ENCODE measurements around the gene STK38.
"Not testable (repeated sequence)": the region's sequence is repeated elsewhere in the genome, so short reads cannot be mapped to it uniquely, and the experiment has no call there.

The STK38 gene

DNA sequence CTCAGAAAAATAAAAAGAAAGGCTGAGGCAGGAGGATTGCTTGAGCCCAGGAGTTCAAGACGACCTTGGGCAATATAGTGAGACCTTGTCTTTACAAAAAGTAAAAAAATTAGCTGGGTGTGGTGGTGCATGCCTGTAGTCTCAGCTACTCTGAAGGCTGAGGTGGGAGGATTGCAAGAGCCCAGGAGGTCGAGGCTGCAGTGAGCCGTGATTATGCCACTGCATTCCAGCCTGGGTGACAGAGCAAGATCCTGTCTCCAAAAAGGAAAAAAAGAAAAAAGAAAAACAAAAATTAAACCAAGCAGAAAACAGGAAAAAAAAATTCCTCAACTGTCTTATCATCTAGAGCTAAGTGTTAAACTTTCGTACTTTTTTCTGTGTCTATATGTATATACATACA lies 34.4 kb upstream of the STK38 start:
- no peak overlapping the region for H3K4me3 ChIP-seq (ENCODE audit: insufficient read depth, low read depth, low read length, poor library complexity, severe bottlenecking)
- no peaks in the 10 kb centered on the region for H3K27me3 ChIP-seq (replicated peaks; ENCODE audit: control insufficient read depth, insufficient read depth, low read length, poor library complexity, severe bottlenecking)
- no peaks in the 10 kb centered on the region for H3K9me3 ChIP-seq (ENCODE audit: control insufficient read depth, low read length)
- H3K36me3 ChIP-seq (ENCODE audit: control insufficient read depth, insufficient read depth, low read length), result no peaks in the 10 kb centered on the region
- no peaks in the 10 kb centered on the region for H3K4me1 ChIP-seq (ENCODE audit: control insufficient read depth, insufficient read depth, low read length, poor library complexity, severe bottlenecking)
- DNase-seq, result no peak
- H3K27ac ChIP-seq (ENCODE audit: insufficient read depth, low read length, poor library complexity, severe bottlenecking), result no peak overlapping the region

DNA sequence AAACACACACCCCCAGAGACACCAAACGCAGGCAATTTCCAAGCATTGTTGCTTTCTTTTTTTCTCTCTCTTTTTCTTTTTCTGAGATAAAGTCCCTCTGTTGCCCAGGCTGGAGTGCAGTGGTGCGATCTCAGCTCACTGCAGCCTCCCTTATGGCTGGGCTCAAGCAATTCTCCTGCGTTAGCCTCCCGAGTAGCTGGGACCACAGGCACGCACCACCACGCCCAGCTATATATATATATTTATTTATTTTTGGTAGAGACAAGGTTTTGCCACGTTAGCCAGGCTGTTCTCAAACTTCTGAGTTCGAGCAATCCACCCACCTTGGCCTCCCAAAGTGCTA lies 32.9 kb upstream of the STK38 start:
- no peaks in the 10 kb centered on the region for H3K36me3 ChIP-seq (ENCODE audit: control insufficient read depth, insufficient read depth, low read length)
- no peaks in the 10 kb centered on the region for H3K9me3 ChIP-seq (ENCODE audit: control insufficient read depth, low read length)
- H3K4me1 ChIP-seq (ENCODE audit: control insufficient read depth, insufficient read depth, low read length, poor library complexity, severe bottlenecking), result no peaks in the 10 kb centered on the region
- no peak overlapping the region for H3K4me3 ChIP-seq (ENCODE audit: insufficient read depth, low read depth, low read length, poor library complexity, severe bottlenecking)
- no peak overlapping the region for H3K27ac ChIP-seq (ENCODE audit: insufficient read depth, low read length, poor library complexity, severe bottlenecking)
- no peaks in the 10 kb centered on the region for H3K27me3 ChIP-seq (replicated peaks; ENCODE audit: control insufficient read depth, insufficient read depth, low read length, poor library complexity, severe bottlenecking)
- no peak for DNase-seq

DNA sequence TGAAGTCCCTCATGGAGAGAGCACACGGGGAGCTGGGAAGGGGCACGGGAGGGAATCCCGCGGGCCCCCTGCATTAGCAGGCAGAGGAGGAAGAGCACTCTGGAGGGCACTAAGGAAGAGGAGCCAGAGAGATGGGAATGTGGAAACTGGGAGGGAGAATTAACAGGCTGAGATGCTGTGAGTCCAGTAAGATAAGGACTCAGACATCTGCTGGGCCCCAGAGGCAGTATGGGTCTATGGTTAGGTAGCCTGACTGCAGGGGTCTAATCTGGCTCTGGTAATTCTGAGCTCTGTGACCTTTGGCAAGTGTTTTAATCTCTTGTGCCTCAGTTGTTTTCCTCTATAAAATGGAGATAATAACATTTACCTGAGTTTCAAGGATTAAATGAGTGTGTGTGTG lies 31.2 kb upstream of the STK38 start:
- Histone ChIP-seq H3K27me3 (replicated peaks; ENCODE audit: control insufficient read depth, insufficient read depth, low read length, poor library complexity, severe bottlenecking) (no peaks in the 10 kb centered on the region), H3K27ac (ENCODE audit: insufficient read depth, low read length, poor library complexity, severe bottlenecking) (no peak overlapping the region), H3K4me3 (ENCODE audit: insufficient read depth, low read depth, low read length, poor library complexity, severe bottlenecking) (no peak overlapping the region), H3K4me1 (ENCODE audit: control insufficient read depth, insufficient read depth, low read length, poor library complexity, severe bottlenecking) (no peaks in the 10 kb centered on the region), H3K36me3 (ENCODE audit: control insufficient read depth, insufficient read depth, low read length) (no peaks in the 10 kb centered on the region), H3K9me3 (ENCODE audit: control insufficient read depth, low read length) (no peaks in the 10 kb centered on the region)
- no peak for DNase-seq

DNA sequence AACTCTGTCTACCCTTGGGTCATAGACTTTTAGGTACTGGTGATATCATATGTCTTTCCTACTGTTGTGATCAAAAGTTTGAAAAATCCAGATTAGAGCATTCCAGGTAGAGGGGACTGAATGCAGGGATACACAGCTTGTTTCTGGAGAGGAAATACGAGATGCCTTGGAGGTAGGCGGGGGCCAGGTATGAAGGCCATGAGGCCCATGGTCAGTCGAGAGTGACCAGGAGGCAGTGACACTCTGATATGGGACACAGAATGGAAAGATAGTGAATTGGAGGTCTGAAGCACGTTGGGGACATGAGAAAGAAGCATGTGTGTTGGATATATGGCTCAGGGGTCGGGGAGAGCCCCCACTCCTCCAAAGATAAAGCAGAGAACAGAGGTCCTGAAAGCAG lies 30.8 kb upstream of the STK38 start:
- no peak overlapping the region for H3K27ac ChIP-seq (ENCODE audit: insufficient read depth, low read length, poor library complexity, severe bottlenecking)
- H3K9me3 ChIP-seq (ENCODE audit: control insufficient read depth, low read length), result no peaks in the 10 kb centered on the region
- H3K36me3 ChIP-seq (ENCODE audit: control insufficient read depth, insufficient read depth, low read length), result no peaks in the 10 kb centered on the region
- no peak for DNase-seq
- no peak overlapping the region for H3K4me3 ChIP-seq (ENCODE audit: insufficient read depth, low read depth, low read length, poor library complexity, severe bottlenecking)
- no peaks in the 10 kb centered on the region for H3K4me1 ChIP-seq (ENCODE audit: control insufficient read depth, insufficient read depth, low read length, poor library complexity, severe bottlenecking)
- no peaks in the 10 kb centered on the region for H3K27me3 ChIP-seq (replicated peaks; ENCODE audit: control insufficient read depth, insufficient read depth, low read length, poor library complexity, severe bottlenecking)

GRCh38 chr6:36577301-36577700 lies 30.0 kb upstream of the STK38 start:
- Histone ChIP-seq H3K4me1 (ENCODE audit: control insufficient read depth, insufficient read depth, low read length, poor library complexity, severe bottlenecking) (no peaks in the 10 kb centered on the region), H3K27me3 (replicated peaks; ENCODE audit: control insufficient read depth, insufficient read depth, low read length, poor library complexity, severe bottlenecking) (no peaks in the 10 kb centered on the region), H3K27ac (ENCODE audit: insufficient read depth, low read length, poor library complexity, severe bottlenecking) (no peak overlapping the region), H3K4me3 (ENCODE audit: insufficient read depth, low read depth, low read length, poor library complexity, severe bottlenecking) (no peak overlapping the region), H3K9me3 (ENCODE audit: control insufficient read depth, low read length) (no peaks in the 10 kb centered on the region), H3K36me3 (ENCODE audit: control insufficient read depth, insufficient read depth, low read length) (no peaks in the 10 kb centered on the region)
- no peak for DNase-seq

DNA sequence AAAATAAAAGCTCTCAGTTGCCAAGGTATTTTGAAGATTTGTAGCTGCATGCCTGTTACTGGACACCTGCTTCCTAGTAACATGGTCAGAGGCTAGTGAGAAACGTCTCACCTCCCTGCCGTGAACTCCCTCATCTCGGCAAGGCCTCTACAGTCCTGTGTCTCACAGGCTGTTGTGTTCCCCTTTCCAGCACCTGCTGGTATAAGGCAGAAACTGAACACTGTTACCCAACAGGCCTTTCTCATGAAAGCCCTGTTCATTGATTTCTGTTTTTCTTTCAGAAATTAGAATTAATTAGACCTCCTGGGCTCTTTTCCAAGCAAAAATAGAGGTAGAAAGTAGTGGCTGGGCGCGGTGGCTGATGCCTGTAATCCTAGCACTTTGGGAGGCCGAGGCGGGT lies 29.3 kb upstream of the STK38 start:
- Histone ChIP-seq H3K4me1 (ENCODE audit: control insufficient read depth, insufficient read depth, low read length, poor library complexity, severe bottlenecking) (no peaks in the 10 kb centered on the region), H3K27me3 (replicated peaks; ENCODE audit: control insufficient read depth, insufficient read depth, low read length, poor library complexity, severe bottlenecking) (no peaks in the 10 kb centered on the region), H3K27ac (ENCODE audit: insufficient read depth, low read length, poor library complexity, severe bottlenecking) (no peak overlapping the region), H3K9me3 (ENCODE audit: control insufficient read depth, low read length) (no peaks in the 10 kb centered on the region), H3K36me3 (ENCODE audit: control insufficient read depth, insufficient read depth, low read length) (no peaks in the 10 kb centered on the region), H3K4me3 (ENCODE audit: insufficient read depth, low read depth, low read length, poor library complexity, severe bottlenecking) (no peak overlapping the region)
- no peak for DNase-seq

DNA sequence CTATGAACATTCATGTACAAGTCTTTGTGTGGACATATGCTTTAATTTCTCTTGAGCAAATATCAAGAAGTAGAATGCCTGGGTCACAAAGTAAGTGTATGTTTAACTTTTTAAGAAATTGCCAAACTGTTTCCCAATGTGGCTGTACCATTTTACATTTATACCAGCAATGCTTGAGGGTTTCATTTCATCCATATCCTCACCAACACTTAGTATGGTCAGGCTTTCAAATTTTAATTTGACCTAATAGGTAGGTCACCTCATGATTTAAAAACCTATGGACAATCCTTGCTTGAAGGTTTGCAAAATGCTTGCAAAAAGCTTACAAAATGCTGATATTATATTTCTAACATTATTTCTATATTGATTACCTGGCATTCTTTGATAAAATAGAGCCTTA lies 27.4 kb upstream of the STK38 start:
- H3K4me3 ChIP-seq (ENCODE audit: insufficient read depth, low read depth, low read length, poor library complexity, severe bottlenecking), result no peak overlapping the region
- no peaks in the 10 kb centered on the region for H3K36me3 ChIP-seq (ENCODE audit: control insufficient read depth, insufficient read depth, low read length)
- no peak for DNase-seq
- H3K4me1 ChIP-seq (ENCODE audit: control insufficient read depth, insufficient read depth, low read length, poor library complexity, severe bottlenecking), result no peaks in the 10 kb centered on the region
- no peaks in the 10 kb centered on the region for H3K9me3 ChIP-seq (ENCODE audit: control insufficient read depth, low read length)
- no peak overlapping the region for H3K27ac ChIP-seq (ENCODE audit: insufficient read depth, low read length, poor library complexity, severe bottlenecking)
- no peaks in the 10 kb centered on the region for H3K27me3 ChIP-seq (replicated peaks; ENCODE audit: control insufficient read depth, insufficient read depth, low read length, poor library complexity, severe bottlenecking)

GRCh38 chr6:36572353-36573311 lies 25.4 kb upstream of the STK38 start:
- not testable (repeated sequence) for H3K27me3 ChIP-seq (replicated peaks; ENCODE audit: control insufficient read depth, insufficient read depth, low read length, poor library complexity, severe bottlenecking); H3K4me1 ChIP-seq (ENCODE audit: control insufficient read depth, insufficient read depth, low read length, poor library complexity, severe bottlenecking); H3K9me3 ChIP-seq (ENCODE audit: control insufficient read depth, low read length); H3K36me3 ChIP-seq (ENCODE audit: control insufficient read depth, insufficient read depth, low read length); DNase-seq; H3K4me3 ChIP-seq (ENCODE audit: insufficient read depth, low read depth, low read length, poor library complexity, severe bottlenecking); H3K27ac ChIP-seq (ENCODE audit: insufficient read depth, low read length, poor library complexity, severe bottlenecking)

DNA sequence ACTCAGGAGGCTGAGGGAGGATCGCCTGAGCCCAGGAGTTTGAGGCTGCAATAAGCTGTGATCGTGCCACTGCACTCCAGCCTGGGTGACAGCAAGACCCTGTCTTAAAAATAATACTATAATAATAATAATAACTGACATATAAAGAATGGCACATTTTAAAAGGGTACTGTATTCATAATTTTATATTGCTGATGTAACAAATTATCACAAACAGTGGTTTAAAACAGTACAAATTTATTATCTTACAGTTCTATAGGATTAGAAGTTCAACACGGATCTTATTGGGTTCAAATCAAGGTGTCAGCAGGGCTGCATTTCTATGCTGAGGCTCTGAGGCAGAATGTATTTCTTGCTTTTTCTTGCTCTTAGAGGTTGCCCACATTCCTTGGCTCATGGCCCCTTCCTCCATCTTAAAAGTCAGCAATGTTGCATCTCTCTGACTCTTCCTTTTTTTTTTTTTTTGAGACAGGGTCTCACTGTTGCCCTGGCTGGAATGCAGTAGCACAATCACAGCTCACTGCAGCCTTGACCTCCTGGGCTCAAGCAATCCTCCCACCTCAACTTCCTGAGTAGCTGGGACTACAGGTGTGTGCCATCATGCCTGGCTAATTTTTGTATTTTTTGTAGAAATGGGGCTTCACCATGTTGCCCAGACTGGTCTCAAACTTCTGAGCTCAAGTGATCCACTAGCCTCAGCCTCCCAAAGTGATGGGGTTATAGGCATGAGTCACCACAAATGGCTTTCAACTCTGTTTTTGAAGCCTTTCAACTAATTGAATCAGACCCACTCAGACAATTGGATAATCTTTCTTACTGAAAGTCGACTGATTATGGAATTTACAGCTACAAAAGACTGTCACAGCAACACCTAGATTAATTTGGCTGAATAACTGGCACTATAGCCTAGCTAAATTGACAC lies 24.1 kb upstream of the STK38 start:
- Histone ChIP-seq H3K27ac (ENCODE audit: insufficient read depth, low read length, poor library complexity, severe bottlenecking) (no peak overlapping the region), H3K4me1 (ENCODE audit: control insufficient read depth, insufficient read depth, low read length, poor library complexity, severe bottlenecking) (no peaks in the 10 kb centered on the region), H3K36me3 (ENCODE audit: control insufficient read depth, insufficient read depth, low read length) (no peaks in the 10 kb centered on the region), H3K9me3 (ENCODE audit: control insufficient read depth, low read length) (no peaks in the 10 kb centered on the region), H3K4me3 (ENCODE audit: insufficient read depth, low read depth, low read length, poor library complexity, severe bottlenecking) (no peak overlapping the region), H3K27me3 (replicated peaks; ENCODE audit: control insufficient read depth, insufficient read depth, low read length, poor library complexity, severe bottlenecking) (no peaks in the 10 kb centered on the region)
- DNase-seq, result no peak

DNA sequence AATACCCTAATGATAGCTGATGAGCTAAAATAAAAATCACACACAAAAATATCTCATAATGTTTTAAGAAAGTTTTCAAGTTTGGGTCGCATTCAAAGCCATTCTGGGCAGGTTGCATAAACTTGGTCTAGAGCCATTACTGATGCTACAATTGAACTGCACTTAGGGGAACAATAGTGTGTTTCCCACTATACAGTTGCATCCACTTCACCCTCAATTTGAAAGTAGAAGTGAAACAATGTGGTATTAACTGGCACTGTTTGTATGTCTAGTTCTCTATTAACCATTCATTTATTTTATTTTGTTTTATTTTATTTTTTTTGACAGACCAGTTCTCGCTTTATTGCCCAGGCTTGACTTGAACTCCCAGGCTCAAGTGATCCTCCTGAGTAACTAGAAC lies 23.0 kb upstream of the STK38 start:
- no peaks in the 10 kb centered on the region for H3K36me3 ChIP-seq (ENCODE audit: control insufficient read depth, insufficient read depth, low read length)
- DNase-seq, result no peak
- H3K27me3 ChIP-seq (replicated peaks; ENCODE audit: control insufficient read depth, insufficient read depth, low read length, poor library complexity, severe bottlenecking), result no peaks in the 10 kb centered on the region
- no peaks in the 10 kb centered on the region for H3K9me3 ChIP-seq (ENCODE audit: control insufficient read depth, low read length)
- H3K27ac ChIP-seq (ENCODE audit: insufficient read depth, low read length, poor library complexity, severe bottlenecking), result no peak overlapping the region
- H3K4me1 ChIP-seq (ENCODE audit: control insufficient read depth, insufficient read depth, low read length, poor library complexity, severe bottlenecking), result no peaks in the 10 kb centered on the region
- no peak overlapping the region for H3K4me3 ChIP-seq (ENCODE audit: insufficient read depth, low read depth, low read length, poor library complexity, severe bottlenecking)
